Muscle of arm (tissue), 12 donors: Measurements from ENCODE around the gene PLEKHA8. TPM values are rescaled to one million over a fixed set of nuclear protein-coding genes. Genes with fewer than 3 reads are reported as not detected.

ENCODE experiments used
- DNase-seq: peaks from one replicate; pipeline ENCODE4 v3.0.0-alpha.2; 2013
- polyA plus RNA-seq, 12 donors: library from polyadenylated mRNA; unstranded; fragments of 120-200 nt; gene quantifications; one replicate each; pipeline ENCODE4 v1.2.1, GENCODE V29; 2013; ENCODE audit not compliant: insufficient read length in 12 of 12

Gene PLEKHA8
- polyA plus RNA-seq, 12 donors, result 10.3 to 15.1 (median 12.7) TPM; not detected in 1

DNA sequence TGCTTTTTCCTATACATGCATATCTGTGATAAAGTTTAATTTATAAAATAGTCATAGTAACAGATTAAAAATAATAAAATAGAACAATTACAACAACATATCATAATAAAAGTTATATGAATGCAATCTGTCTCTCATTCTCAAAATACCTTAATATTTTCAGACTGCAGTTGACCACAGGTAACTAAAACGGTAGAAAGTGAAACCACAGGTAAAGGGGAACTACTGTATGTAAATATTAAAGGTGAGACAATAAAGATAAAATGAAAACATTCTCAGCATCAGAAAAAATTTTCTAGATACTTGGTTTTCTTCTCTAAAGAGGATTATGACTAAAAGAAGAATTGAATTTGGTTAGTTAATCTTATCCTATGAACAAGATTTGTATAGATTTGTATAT is 7.7 kb upstream of the PLEKHA8 start:
- DNase-seq, result no peak

DNA sequence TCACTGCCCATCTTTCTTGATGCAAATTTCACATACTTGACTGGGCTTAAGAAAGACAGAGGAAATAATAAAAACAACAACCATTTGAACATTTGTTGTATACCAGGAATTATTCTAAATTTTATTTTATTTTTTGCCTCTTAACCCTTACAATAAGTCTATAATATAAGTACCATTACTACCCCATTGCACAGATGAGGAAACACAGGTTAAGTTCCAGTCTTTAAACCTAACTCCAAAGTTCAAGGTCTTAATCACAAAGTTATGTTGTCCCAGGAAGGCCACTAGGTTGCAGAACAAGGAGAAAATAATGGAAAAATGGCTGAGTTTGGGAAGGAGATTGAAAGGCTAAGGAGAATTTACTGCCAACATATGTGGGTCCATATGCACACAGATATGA is 5.2 kb upstream of the PLEKHA8 start:
- no peak for DNase-seq

DNA sequence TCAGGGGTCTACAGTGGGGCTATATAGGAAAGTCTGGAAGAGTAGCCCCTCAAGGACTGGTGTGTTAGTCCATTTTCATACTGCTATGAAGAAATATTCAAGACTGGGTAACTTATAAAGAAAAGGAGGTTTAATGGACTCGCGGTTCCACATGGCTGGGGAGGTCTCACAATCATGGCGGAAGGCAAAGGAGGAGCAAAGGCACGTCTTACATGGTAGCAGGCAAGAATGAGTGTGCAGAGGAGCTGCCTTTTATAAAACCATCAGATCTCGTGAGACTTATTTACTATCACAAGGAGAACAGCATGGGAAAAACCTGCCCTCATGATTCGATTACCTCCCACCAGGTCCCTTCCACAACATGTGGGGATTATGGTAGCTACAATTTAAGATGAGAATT is 4.7 kb upstream of the PLEKHA8 start:
- no peak for DNase-seq

DNA sequence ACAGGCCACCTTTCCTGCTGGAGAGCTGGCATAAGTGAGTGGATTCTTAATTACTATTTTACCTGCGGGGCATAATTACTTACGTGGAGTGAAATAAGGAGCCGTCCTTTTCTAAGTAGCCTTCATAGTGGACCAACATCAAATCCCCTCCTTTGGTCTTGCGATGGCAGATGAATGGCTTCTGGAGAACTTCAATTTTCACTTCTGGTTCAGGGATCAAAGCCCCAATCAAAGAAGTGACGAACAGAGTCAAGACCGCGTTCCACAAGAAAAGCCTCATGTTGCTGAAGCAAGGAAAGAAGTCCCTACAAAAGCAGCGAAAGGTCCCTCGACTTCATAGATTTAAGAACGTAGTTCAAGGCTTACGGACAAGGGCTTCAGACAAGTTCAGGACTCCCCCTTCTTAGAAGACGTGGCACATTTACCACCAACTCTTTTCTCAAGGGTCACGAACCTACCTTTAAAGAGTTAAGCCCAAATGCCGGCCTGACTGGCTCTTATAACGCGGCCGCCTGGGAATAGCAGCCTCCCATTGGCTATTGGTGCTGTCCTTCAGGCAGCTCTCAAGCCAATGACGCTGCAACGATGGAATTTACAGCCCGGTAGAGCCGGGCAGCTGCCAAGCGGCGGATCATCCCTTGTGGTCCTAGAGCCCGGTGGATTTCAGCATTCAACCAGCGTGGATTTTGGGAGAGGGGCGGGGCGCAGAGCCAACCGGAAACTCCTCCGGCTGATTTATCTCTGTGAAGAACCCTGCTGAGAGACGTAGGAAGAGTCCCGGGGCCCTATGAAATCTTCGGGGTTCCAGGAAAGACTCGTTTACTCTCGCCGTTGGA is 1.8 kb upstream of the PLEKHA8 start, which contains the start of gene FKBP14:
TSS of gene FKBP14 (minus strand) at position 474 of the 836 bp plus-strand sequence. CDS start at position 280, 194 bp downstream.
- peak; percentile 99 for DNase-seq

DNA sequence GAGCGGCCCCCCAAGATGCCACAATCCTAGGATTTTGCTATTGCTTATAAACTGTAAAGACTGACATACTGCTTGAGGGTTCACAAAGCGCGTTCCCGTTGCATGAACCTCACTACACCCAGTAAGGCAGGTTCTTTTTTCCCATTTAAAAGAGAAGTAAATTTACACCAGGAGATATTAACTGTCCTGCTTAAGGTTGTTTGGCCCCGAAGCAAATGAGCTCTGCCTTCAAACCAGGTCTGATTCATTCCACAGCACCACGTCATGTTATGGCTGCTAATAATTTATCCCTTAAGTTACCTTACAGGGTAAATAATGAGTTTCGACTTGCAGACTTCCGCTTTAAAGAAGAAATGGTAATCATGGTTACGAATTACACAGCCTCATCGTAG is 1.2 kb upstream of the PLEKHA8 start:
- no peak for DNase-seq

DNA sequence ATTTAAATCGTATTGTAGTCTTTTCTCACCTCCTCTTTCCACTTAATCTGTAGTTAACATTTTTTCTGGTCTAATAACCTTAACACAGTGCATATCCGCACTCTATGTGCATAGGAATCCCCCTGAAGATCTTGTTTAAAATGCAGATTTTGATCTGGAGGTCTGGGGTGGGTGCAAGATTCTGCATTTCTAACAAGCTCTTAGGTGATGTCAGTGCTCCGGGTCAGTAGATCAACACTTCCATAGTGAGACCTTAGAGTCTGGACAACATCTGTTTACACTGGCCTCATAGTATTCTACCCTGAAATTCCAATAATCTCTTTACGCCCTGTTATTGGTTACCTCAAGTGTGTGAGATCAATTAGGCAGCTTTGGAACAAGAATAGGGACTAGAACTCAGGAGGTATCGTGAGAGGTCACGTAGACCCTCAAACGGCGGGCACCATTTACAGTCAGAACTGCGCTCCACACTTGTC is 434 bp upstream of the PLEKHA8 start:
- no peak for DNase-seq

DNA sequence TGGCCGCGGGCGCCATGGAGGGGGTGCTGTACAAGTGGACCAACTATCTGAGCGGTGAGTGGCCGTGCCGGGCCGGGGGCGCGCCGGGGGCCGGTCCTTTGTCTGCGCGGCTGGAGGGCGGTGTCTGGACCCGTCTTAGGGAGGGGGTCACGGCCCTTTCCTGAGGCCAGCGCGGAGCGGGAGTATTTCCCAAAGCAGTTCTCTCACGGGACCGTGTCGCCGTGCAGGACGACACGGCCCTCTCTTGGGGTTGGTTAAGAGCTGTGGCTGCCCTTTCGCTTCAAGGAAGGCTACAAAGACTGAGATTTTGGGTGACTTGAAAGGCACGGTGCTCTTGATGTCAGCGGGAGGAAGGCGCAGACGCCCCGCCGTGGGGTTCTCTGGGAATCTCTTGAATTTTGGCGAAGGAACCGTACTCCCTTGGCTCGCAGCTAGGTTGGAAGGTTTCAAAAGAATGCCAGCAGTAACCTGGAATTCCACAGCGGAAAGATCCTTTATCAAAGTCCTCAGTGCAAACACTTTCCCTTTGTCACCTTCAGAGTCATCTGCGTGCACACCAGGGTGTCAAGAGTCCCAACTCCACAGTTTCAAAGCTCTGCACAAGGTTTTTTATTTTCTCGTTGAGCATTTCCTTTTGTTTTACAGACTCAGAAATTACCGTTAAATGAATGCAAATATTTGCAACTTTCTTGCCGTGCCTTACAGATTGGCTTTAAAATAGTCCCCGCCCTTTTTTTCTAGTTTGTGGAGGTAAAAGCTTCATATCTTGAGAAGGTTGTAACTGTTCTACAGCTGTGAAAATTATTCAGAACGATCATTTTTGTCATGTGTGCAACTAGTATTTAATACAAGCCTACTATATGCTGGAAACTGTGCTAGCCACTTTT is 780 bp downstream of the PLEKHA8 start:
- DNase-seq, result peak; percentile 51

DNA sequence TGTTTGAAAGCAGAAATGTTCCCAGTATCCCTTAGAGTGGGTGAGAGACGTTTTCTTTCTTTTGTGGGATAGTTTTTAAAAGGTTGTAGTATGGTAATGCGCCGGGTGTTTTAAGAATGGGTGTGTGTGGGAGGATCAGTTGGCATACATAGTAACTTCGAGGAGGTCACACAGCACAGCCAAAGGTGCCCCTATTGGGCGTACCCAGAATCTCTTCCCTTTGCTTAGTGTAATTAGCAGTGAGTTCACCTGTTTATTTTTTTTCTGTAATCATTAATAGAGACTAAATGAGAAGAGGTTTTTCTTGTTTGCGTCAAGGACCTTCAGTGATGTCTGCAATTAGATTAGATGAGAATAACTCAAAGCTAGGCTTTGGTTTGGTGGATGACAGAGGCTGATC is 1.5 kb downstream of the PLEKHA8 start:
- DNase-seq, result no peak

DNA sequence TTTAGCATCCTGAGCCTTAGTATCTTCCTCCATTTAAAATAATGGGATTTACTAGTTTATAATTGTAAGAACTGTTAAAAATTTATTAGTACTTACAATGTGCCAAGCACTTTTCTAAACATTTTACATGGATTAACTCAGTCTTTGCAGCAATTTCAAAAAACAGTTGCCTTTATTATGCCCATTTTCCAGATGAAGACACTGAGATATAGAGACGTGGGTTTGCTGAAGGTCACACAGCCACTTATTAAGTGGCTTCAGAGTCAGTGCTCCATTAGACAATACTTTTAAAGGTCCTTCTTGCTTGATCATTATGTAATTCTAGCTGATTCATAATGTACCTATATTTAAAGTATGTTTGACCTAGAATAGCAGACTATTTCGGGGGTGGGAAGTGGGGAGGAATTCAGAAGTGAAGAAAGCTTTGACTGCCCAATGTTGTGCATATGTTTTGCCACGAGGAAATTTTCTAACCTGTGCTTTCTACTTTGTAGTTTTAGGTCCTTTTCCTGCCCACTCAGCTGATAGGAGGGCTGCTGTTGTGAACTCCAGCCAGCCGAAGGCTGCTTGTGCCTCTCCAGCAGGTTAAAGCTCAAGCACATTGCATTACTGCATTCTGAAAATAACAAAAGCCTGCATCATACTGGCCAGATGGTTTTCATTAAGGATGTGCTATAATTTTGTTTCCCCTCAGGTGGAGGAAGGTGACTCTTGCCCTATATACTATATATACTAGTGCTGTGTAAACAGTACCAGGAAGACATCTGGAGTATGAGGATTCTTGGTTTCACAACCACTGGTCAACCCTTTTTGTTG is 4.3 kb downstream of the PLEKHA8 start:
- no peak for DNase-seq

DNA sequence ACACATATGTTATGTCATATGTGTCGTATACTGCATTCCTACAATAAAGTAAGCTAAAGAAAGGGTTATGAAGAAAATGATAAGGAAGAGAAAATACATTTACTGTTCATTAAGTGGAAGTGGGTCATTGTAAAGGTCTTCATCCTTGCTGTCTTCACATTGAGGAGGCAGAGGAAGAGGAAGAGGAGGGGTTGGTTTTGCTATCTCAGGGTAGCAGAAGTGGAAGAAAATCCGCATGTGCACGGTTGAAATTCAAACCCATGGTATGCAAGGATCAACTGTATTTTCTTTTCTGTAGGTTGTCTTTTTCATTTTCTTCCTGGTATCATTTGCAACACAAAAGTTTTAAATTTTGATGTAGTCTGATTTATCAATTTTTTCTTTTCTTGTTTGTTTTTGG is 6.3 kb downstream of the PLEKHA8 start:
- DNase-seq, result no peak

DNA sequence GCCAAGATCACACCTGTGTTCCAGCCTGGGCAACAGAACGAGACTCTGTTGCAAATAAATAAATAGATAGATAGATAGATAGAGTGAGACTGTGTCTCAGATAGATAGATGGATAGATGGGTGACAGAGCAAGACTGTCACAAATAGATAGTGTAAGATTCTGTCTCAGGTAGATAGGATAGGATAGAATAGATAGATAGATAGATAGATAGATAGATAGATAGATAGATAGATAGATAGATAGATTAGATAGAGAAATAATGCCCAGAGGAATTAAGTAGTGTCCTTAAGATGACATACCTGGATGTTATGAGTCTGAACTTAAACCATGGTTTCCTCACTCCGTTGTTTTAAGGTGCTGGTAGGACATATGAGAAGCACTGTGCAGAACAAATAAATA is 8.0 kb downstream of the PLEKHA8 start:
- DNase-seq, result no peak

DNA sequence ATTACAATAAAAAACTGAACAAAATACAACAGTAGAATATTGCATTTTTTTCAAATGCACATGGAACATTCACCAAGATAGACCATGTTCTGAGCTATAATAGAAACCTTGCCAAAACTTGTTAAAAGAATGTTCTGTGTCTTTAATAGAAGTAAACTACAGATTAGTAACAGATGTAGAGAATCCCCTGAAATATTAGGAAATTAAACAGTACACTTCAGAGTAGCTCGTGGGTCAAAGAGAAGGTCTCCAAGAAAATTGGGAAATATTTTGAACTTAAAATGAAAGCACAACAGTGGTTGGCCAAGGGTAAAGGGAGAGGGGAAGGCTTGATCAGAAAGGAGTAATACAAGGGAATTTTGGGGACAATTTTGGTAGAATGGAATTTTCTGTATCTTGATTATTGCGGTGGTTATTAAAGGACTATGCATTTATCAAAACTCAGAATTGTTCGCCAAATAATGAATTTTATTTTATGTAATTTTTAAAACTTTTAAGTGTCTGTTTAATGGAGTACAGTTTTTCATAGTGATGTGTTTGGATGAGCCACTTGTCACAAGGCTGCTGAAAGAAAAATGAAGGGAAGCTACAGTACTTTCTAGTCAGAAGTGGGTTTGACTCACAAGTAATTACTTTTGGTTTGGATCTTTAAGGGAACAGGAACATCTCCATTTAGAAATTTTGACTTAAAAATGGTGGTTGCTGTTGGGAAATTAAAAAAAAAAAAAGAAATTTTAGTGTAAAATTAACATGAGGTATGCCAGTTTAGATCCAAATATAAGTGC is 10.2 kb downstream of the PLEKHA8 start:
- no peak for DNase-seq

DNA sequence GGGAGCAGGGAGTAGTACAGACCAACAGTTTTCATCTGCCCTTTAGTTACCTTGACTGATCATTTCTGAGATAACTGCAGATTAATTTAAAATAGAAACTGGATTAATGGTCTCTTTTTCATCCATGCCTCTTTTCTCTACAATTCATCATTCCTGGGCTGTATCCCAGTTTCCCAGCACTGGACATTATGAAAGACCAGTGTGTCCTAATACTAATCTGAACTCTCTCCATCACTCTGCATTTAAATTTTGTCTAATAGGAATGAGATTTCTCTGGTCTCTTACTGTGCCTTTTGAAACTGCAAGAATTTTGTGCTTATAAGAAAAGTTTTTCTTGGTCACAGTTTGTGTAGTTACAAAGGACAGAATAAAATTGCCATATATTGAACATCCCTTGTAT is 12.7 kb downstream of the PLEKHA8 start:
- DNase-seq, result no peak

DNA sequence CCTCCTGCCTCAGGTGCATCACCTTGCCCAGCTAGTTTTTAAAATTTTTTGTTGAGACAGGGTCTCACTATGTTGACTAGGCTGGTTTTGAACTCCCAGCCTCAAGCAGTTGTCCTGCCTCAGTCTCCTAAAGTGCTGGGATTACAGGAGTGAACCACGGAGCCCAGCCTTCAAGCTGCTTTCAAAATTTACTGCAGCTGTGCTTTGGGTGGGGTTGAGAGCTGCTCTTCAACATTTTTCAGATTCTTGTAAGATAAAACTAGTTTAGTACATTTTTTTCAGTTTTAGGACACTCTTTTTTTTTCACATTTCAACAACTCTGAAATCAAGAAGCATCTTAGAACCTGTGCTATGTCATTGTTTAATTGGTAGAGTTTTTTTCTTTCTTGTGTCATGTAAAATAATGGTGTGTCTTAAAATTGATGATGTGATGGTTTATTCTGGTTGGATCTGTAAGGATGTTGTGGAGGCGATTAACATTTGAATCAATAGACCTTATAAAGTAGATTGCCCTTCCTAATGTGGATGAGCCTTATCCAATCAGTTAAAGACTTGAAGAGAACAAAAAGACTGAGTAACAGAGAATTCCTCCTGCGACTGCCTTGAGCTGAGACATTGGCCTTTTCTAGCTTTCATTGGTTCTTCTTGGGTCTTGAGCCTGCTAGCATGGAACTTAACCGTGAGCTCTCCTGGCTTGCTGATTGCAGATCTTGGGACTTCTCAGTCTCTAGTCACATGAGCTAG is 13.5 kb downstream of the PLEKHA8 start:
- DNase-seq, result no peak

DNA sequence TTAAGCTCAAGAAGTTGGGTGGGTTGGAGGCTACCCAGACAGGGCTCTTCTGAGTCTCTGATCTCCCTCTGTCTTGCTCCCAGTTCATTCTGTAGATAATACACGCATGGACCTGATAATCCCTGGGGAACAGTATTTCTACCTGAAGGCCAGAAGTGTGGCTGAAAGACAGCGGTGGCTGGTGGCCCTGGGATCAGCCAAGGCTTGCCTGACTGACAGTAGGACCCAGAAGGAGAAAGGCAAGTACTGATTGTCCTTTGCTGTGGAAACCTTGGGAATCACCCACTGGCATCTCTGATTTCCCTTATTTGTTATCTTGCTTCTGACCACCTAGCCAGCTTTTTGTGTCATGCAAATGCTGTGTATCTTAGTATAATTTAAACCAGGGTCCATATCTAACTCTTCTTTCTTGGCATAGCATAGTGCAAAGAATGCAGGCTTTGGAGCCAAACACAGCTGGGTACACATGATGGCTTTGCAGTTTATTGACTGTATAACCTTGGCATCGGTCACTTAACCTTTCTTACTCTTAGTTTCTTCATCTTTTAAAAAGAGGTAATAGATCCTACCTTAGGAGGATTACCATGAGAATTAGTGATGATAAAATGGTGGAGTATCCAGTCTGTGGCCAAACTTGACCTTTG is 18.0 kb downstream of the PLEKHA8 start:
- DNase-seq, result no peak

DNA sequence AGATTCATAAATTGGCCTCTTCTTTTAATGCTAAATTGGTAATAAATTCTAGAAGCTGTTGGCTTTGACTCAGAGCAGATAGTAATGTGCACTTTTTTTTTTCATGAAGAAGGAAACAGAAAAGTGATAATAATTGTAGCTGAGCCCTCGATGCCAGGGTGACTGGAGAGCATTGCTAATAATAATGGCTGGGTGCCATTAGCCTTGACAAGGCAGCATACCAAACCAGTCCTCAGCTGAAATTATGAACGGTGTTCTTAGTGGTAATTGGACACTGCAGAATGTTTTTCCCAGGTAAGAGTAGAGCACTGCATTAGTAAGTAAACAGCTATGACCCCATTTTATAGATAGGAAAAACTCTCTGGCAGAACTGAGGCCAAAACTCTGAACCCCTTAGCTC is 18.9 kb downstream of the PLEKHA8 start:
- DNase-seq, result no peak

DNA sequence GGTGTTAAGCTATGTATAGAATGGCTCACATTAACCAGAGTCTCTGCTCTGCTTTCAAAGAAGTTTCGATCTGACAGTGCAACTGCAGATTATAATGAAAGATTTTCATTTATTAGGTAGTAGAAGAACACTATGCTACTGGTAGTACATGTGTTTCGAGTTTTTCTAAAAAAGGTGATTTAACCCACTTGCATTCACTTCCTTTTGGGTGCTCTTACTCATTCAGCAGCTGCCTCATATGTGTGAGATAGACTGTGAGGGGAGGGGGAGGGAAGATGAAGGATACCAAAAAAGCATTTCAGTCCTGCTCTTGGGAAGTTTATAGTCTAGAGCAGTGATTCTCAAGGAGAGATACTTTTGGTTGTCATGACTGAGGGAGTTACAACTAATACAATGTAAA is 20.4 kb downstream of the PLEKHA8 start:
- DNase-seq, result no peak

DNA sequence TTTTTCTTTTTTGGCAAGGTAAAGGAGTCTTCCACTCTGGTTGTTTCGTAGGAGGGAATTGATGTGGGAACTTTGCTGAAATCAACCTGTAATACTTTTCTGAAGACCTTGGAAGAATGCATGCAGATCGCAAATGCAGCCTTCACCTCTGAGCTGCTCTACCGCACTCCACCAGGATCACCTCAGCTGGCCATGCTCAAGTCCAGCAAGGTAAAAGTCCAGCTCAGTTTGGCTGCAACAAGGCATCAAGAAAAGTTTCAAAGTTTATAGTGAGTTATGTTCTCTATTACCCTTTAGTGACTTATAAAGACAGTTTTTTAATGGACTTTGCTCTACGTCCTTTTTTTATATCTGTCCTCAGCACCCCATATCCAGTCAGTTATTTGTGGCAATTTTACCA is 21.0 kb downstream of the PLEKHA8 start:
- no peak for DNase-seq

DNA sequence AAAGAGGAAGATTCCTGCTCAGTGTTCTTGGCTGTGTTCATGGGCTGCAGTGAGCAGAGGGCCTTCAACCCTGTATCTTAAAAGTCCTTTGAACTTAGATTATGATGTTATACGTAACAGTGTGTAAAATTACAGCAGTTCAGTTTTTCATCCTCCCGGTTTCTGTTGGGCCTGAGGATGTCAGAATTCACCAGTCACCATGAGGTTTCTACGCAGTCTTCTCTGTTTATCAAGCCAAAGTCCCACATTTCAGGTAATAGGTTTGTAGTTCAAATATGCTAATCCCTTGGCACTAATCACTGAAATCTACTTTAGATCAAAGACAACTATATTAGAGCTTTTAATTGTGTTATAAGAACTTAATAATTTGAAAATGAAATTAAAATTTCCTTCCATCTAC is 24.9 kb downstream of the PLEKHA8 start:
- DNase-seq, result no peak

DNA sequence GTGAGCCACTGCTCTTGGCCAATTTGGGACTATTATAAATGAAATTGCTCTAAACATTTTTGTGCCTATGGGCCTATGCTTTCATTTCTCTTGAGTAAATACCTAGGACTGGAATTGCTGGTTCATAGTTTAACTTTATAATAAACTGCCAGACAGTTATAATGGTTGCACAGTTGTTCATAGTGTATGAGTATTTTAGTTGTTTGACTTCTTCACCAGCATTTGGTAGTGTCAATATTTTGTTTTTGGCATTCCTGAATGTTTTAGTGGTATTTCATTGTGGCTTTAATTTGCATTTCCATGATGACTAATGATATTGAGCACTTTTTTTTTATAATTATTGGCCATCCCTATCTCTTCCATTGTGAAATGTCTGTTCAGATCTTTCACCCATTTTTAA is 29.5 kb downstream of the PLEKHA8 start:
- DNase-seq, result no peak
